GM19193 (cell line): ENCODE data around the gene FZR1.

Experiments used
- POLR2A ChIP-seq: IDR thresholded peaks from 4 replicates; pipeline ENCODE4 v1.6.1; 2011; ENCODE audit not compliant: insufficient read depth, insufficient read length; ENCODE audit errors: extremely low read depth

FZR1 gene

GRCh38 chr19:3468211-3468610, 37.9 kb upstream of the FZR1 start:
- no peak for TF ChIP-seq POLR2A

DNA sequence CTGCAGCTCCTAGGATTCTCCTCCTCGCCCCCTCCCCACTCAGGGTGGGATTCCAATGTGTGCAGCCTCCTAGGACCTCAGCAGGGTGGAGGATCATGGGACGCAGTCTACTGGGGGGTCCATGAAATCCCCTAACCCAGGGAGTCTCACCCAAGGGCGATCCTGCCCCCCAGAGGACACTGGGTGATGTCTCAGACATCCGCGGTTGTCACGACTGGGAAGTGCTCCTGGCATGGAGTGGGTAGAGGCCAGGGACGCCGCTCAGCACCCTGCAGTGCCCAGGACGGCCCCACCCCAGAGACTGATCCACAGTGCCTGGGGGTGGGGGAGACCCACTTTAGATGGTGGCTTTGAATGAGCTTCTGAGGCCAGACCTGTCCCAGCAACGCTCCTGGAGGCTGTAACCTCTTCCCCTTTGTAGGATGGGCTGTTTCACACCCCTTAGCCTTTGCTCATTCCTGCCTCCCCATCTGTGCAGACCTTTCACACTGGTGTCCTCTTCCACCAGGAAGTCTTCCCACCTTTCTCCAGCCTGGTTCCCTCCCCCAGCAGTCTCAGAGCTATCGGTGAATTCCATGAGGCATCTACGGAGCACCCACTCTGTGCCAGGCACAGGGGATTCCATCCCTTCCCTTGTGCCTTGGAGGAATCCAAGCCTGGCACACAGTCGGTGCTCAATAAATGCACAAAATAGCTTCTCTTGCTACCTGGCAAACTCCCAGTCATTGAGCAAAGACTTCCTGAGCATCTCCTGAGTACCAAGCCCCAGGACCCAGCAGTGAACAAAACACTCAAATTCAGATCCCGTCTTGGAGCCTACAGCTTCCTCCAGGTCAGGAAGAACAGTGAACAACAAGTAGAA, 36.2 kb upstream of the FZR1 start:
- no peak for TF ChIP-seq POLR2A

DNA sequence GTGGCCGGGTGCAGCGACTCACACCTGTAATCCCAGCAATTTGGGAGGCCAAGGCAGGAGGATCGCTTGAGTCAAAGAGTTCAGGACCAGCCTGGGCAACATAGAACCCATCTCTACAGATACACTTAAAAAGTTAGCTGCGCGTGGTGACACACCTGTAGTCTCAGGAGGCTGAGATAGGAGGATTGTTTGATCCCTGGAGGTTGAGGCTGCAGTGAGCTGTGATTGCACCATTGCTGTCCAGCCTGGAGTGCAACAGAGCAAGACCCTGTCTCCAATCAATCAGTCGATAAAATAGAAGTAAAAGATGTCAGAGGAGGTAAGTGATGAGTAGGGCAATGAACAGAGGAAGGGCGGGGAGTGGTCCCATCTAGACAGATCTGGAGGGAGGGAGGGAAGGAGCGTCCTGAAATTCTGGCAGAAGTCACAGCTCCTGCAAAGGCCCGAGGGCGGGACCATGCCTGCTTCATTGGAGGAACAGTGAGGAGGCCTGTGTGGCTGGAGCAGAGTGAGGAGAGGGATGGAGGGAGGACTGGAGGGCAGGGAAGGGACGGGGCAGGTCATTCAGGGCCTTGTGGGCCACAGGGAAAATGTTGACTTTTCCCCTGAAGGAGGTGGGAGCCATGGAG, 35.5 kb upstream of the FZR1 start:
- TF ChIP-seq POLR2A, result no peak

DNA sequence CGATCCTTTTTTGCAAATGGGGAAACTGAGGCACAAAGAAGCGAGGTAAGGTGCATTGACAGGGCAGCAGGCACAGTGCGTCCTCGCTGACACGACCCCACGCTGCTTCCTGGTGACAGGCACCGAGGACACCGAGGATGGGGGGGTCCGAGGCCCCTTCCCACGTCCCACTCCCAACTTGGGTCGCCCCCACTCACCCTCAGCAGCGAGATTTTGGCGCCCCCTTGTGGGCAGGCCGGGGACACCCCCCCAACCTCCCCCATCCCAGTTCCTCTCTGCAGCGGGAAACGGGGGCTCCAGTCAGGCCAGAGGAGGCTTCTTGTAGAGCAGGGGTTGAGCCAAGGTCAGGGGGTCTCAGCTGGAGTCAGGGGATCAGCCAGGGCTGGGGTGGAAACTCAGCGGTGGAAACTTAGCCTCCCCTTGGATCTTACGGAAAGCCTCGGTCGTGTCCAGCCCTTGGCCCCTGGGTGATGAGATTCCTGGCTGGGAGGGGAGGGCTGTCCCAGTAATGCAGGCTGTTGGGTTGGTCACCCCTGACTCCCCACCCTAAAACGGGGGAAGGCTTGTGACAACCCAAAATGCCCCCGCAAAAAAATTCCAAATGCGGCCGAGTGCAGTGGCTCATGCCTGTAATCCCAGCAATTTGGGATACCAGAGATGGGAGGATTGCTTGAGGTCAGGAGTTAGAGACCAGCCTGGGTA, 34.0 kb upstream of the FZR1 start:
- no peak for TF ChIP-seq POLR2A

- TF ChIP-seq POLR2A, result no peak
Observed at GRCh38 chr19:3474010-3474409, 32.1 kb upstream of the FZR1 start.

- no peak for TF ChIP-seq POLR2A
Observed at GRCh38 chr19:3474614-3475013, 31.5 kb upstream of the FZR1 start.

DNA sequence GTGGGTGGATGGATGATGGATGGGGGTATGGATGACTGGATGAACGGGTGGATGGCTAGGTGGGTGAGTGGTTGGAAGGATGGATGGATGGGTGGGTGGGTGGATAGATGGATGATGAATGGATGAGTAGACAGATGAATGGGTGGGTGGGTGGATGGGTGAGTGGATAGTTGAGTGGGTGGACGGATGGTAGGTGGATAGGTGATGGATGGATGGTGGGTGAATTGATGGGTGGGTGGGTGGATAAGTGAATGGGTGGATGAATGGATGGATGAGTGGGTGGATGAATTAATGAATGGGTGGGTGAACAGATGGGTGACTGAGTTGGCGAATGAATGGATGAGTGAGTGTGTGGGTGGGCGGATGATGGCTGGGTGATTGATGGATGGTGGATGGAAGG, 30.7 kb upstream of the FZR1 start:
- TF ChIP-seq POLR2A, result no peak

- TF ChIP-seq POLR2A, result no peak
Observed at GRCh38 chr19:3476830-3477229, 29.3 kb upstream of the FZR1 start.

GRCh38 chr19:3477506-3477905, 28.6 kb upstream of the FZR1 start:
- no peak for TF ChIP-seq POLR2A

DNA sequence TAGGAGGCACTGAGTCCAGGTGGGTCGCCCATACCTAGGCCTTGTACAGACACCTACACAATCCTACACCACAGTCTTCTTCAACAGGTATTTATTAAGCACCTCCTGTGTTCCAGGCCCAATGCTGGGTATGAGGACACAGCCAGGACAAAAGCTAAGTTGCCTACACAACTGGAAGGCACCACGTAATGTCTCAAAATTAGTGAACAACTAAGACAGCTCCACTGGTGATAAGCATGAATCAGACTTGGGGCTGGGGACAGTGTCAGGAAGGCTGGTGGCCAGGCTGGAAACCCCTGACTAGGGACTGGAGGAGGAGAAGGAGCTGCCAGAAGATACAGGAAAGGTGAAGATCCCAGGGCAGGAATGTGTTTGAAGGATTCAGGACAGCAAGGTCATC, 28.2 kb upstream of the FZR1 start:
- no peak for TF ChIP-seq POLR2A

DNA sequence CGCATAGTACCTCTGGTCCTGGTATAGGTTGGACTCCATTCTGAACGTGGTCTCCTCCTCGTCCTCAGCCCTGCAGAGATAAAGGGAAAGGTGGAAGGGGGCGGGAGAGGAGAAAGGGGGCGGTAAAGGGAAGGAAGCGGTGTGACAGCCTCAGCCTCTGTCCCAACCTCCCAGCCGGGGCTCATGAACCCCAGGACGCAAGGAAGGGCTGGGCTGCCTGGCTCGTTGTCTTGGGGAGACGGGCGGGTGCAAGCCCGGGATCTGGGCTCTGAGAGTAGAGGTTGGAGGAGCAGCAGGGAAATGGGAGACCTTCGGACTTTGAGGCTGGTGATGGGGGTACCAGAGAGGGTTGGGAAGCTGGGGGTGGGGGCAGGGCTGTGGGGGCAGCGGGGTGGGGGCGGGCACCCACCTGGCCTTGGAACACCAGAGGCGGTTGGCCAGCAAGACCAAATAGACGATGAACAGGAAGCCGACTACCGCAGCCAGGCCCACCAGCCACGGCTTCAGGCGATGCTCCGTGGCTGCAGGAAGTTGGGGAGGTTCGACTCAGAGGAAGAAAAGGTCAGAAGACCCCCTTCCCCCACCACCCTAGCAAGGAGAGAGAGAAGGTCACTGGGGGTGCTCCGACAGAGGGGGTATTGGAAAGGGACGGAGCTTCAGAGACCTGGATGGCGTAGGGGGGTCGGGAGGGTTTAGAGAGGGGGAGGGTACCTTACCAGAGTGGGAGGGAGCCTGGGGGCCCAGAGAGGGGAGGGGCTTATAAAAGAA, 27.5 kb upstream of the FZR1 start:
- no peak for TF ChIP-seq POLR2A

- TF ChIP-seq POLR2A, result no peak
Observed at GRCh38 chr19:3479177-3479833, 26.8 kb upstream of the FZR1 start.

- no peak for TF ChIP-seq POLR2A
Observed at GRCh38 chr19:3479834-3480215, 26.3 kb upstream of the FZR1 start.

- TF ChIP-seq POLR2A, result no peak
Observed at GRCh38 chr19:3480383-3481091, 25.6 kb upstream of the FZR1 start, which contains the start of gene SMIM24. SMIM24 (minus strand) TSS chr19:3480525; CDS start chr19:3480463, 62 bp downstream.
